ENCODE measurements around the gene COX11. TPM values are rescaled to one million over a fixed set of nuclear protein-coding genes. Genes with fewer than 3 reads are reported as not detected.

COX11 gene
- total RNA-seq, 6 donors from 2014 or later = 30.7 to 64.8 (median 47.2) TPM

GRCh38 chr17:54945231-54945630 is 23.2 kb downstream of the COX11 start:
- no peak for ATAC-seq (ENCODE audit: low FRiP score in 2 of 2)
- TF ChIP-seq POLR2A (IDR thresholded peaks at IDR 0.05) (no peak), EP300 (IDR thresholded peaks at IDR 0.05) (no peak), CTCF (IDR thresholded peaks at IDR 0.05) (no peak), POLR2AphosphoS5 (IDR thresholded peaks at IDR 0.05) (no peak)
- H3K4me1 ChIP-seq = no peaks in the 10 kb centered on the region
- no peak overlapping the region for H3K27ac ChIP-seq
- WGBS, 2 donors = 29 to 33% methylated on average over 1 of the region's 1 CpG
- H3K4me3 ChIP-seq = no peak overlapping the region
- no peaks in the 10 kb centered on the region for H3K27me3 ChIP-seq
- no peak for DNase-seq
- H3K36me3 ChIP-seq = peaks cover 0 to 4% (median 0%) of the 10 kb centered on the region in 4 donors
- no peaks in the 10 kb centered on the region for H3K9me3 ChIP-seq

GRCh38 chr17:54944796-54945195 is 23.7 kb downstream of the COX11 start:
- ATAC-seq (ENCODE audit: low FRiP score in 2 of 2) (no peak), DNase-seq (no peak)
- no peak for TF ChIP-seq POLR2AphosphoS5 (IDR thresholded peaks at IDR 0.05)
- no peak for TF ChIP-seq CTCF (IDR thresholded peaks at IDR 0.05)
- no peak for TF ChIP-seq POLR2A (IDR thresholded peaks at IDR 0.05)
- no peak for TF ChIP-seq EP300 (IDR thresholded peaks at IDR 0.05)
- Histone ChIP-seq H3K36me3 (peaks cover 0 to 1% (median 0%) of the 10 kb centered on the region in 4 donors), H3K4me1 (no peaks in the 10 kb centered on the region), H3K27me3 (no peaks in the 10 kb centered on the region), H3K4me3 (no peak overlapping the region), H3K9me3 (no peaks in the 10 kb centered on the region), H3K27ac (no peak overlapping the region)
- 55 to 68% methylated on average over 1 of the region's 1 CpG for WGBS, 2 donors

GRCh38 chr17:54941285-54941684 is 27.2 kb downstream of the COX11 start:
- DNase-seq (no peak), ATAC-seq (ENCODE audit: low FRiP score in 2 of 2) (no peak)
- Histone ChIP-seq H3K4me1 (no peaks in the 10 kb centered on the region), H3K4me3 (no peak overlapping the region), H3K9me3 (no peaks in the 10 kb centered on the region), H3K36me3 (peaks cover 0 to 20% (median 0%) of the 10 kb centered on the region in 4 donors), H3K27me3 (no peaks in the 10 kb centered on the region), H3K27ac (no peak overlapping the region)
- TF ChIP-seq POLR2A (IDR thresholded peaks at IDR 0.05) = no peak
- no peak for TF ChIP-seq CTCF (IDR thresholded peaks at IDR 0.05)
- TF ChIP-seq EP300 (IDR thresholded peaks at IDR 0.05) = no peak
- WGBS, 2 donors = 90 to 100% methylated on average over 1 of the region's 1 CpG

- Histone ChIP-seq H3K4me1 (no peaks in the 10 kb centered on the region), H3K36me3 (peaks cover 0 to 31% (median 3%) of the 10 kb centered on the region in 4 donors), H3K9me3 (no peaks in the 10 kb centered on the region), H3K4me3 (no peak overlapping the region), H3K27me3 (no peaks in the 10 kb centered on the region), H3K27ac (no peak overlapping the region)
- TF ChIP-seq EP300 (IDR thresholded peaks at IDR 0.05) (no peak), CTCF (IDR thresholded peaks at IDR 0.05) (no peak), POLR2AphosphoS5 (IDR thresholded peaks at IDR 0.05) (no peak), POLR2A (IDR thresholded peaks at IDR 0.05) (no peak)
- ATAC-seq (ENCODE audit: low FRiP score in 2 of 2) = no peak
- WGBS, 2 donors = 92 to 100% methylated on average over 1 of the region's 1 CpG
- DNase-seq = no peak
These were observed 31.0 kb downstream of the COX11 start for GRCh38 chr17:54937426-54937825.

GRCh38 chr17:54937018-54937417 is 31.4 kb downstream of the COX11 start:
- H3K4me3 ChIP-seq = no peak overlapping the region
- no peak overlapping the region for H3K27ac ChIP-seq
- no peak for DNase-seq
- H3K27me3 ChIP-seq = no peaks in the 10 kb centered on the region
- WGBS, 2 donors = 50 to 58% methylated on average over 5 of the region's 5 CpGs
- ATAC-seq (ENCODE audit: low FRiP score in 2 of 2) = no peak
- H3K36me3 ChIP-seq = peaks cover 0 to 31% (median 3%) of the 10 kb centered on the region in 4 donors
- no peaks in the 10 kb centered on the region for H3K9me3 ChIP-seq
- TF ChIP-seq POLR2A (IDR thresholded peaks at IDR 0.05) (no peak), POLR2AphosphoS5 (IDR thresholded peaks at IDR 0.05) (no peak), EP300 (IDR thresholded peaks at IDR 0.05) (no peak), CTCF (IDR thresholded peaks at IDR 0.05) (no peak)
- H3K4me1 ChIP-seq = no peaks in the 10 kb centered on the region

Data from upper lobe of left lung (tissue), 6 donors.